ENCODE results near the gene IL11RA.
A peak's percentile ranks its signal among the peaks of the same experiment; 100 is the strongest.

The IL11RA gene

GRCh38 chr9:34688329-34689115 is 36.5 kb downstream of the IL11RA start:
- DNase-seq, result no peak

- DNase-seq, result no peak
Measured at GRCh38 chr9:34689116-34689470, 37.1 kb downstream of the IL11RA start.

- no peak for DNase-seq
Measured at GRCh38 chr9:34689512-34689911, 37.5 kb downstream of the IL11RA start.

GRCh38 chr9:34690983-34691935 is 39.3 kb downstream of the IL11RA start, which contains the start of gene CCL19:
Gene CCL19 (minus strand): TSS chr9:34691276. CDS start chr9:34691139, 137 bp downstream.
- DNase-seq, result no peak

- DNase-seq, result no peak
Measured at GRCh38 chr9:34691936-34692315, 39.9 kb downstream of the IL11RA start.

- DNase-seq, result no peak
Measured at GRCh38 chr9:34693560-34693959, 41.6 kb downstream of the IL11RA start.

GRCh38 chr9:34694811-34695210 is 42.8 kb downstream of the IL11RA start:
- DNase-seq, result no peak

- DNase-seq, result peak; percentile 70
Measured at GRCh38 chr9:34701023-34701768, 49.2 kb downstream of the IL11RA start.

- peak; percentile 74 for DNase-seq
Measured at GRCh38 chr9:34701769-34702736, 50.1 kb downstream of the IL11RA start.

- no peak for DNase-seq
Measured at GRCh38 chr9:34707130-34707529, 55.1 kb downstream of the IL11RA start.

- no peak for DNase-seq
Measured at GRCh38 chr9:34709196-34709978, 57.4 kb downstream of the IL11RA start.

GRCh38 chr9:34710023-34710422 is 58.0 kb downstream of the IL11RA start, which contains the start of gene CCL21:
Gene CCL21 (minus strand): TSS chr9:34710136. CDS start chr9:34710066, 70 bp downstream.
- no peak for DNase-seq
